Measurements from ENCODE around the gene DUSP1. TPM values are rescaled to one million over a fixed set of nuclear protein-coding genes. Genes with fewer than 3 reads are reported as not detected.
"Not testable (repeated sequence)": the region's sequence is repeated elsewhere in the genome, so short reads cannot be mapped to it uniquely, and the experiment has no call there.

Gene DUSP1
- total RNA-seq (2014; rRNA removed; shearing (Covaris generic)) = 275 and 286 TPM in 2 replicates

DNA sequence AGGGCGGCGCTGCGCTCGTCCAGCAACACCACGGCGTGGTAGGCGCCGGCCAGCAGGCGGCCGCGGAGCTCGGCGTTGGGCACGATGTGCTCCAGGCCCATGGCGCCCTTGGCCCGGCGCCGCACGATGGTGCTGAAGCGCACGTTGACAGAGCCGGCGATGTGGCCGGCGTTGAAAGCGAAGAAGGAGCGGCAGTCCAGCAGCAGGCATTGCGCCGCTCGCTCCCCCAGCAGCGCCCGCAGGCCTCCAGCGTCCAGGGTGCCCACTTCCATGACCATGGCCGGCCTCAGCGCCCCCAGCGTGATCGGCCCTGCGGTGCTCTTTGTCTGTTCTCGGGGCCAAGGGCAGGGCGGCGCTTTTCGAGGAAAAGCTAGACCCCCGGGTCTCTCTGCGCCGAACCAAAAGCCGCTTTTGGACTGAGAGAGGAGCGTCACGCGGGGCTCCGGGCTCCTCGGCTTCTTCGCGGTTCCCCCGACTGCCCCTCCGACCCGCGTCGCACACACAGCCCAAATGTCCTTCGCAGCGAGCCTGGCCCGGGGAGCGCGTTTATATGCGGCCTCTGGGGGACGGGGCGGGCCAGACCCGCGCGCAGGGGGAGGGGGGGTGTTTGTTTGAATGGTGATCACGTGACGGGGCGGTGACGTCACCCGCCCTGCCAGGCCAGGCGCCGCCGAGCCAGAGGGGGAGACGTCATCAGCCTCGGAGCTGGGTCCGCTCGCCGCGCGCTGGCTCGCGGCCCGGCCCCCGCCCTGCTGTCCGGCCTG, at the start of gene DUSP1:
DUSP1 (minus strand) TSS at position 521 of the 764 bp plus-strand sequence; CDS start at position 278, 243 bp downstream.
- DNase-seq (ENCODE audit: low spot score) = peak; percentile 97

DNA sequence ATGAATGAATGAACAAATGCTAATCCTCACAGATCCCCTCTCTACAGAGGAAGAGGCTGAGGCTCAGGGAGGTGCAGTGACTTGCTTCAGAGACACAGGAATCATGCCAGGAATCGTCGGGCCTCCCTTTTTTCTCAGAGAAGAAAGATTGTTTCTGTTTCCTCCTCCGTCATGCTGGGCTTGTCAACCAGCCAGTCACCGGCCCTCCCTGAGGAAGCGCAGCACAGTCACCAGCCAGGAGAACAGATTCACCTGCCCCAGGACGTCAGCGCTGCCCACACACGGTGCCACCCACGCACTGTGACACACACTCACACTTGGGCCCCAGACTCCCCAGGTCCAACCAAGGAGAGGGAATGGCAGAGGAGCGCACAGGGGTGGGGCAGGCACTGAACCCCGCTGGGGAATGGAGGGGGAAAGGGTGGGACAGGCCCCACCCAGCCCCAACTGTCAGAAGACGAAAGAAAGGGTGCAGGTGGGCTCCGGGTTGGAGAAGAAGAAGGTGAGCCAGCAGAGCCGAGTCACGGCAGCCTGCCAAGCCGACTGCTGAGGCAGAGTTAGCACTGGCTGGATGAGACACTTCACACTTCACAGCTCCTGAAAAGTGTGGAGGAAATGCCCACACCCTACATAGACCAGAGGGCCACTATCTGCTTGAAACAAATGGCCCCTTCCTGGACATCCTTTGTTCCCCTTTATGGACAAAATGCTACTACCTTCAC, 49.2 kb upstream of the DUSP1 start:
- DNase-seq (ENCODE audit: low spot score) = peak; percentile 68

- no peak for DNase-seq (ENCODE audit: low spot score)
Observed at GRCh38 chr5:172819569-172819968, 48.6 kb upstream of the DUSP1 start.

GRCh38 chr5:172818081-172818480, 47.1 kb upstream of the DUSP1 start:
- no peak for DNase-seq (ENCODE audit: low spot score)

- no peak for DNase-seq (ENCODE audit: low spot score)
Observed at GRCh38 chr5:172817664-172818063, 46.7 kb upstream of the DUSP1 start.

DNA sequence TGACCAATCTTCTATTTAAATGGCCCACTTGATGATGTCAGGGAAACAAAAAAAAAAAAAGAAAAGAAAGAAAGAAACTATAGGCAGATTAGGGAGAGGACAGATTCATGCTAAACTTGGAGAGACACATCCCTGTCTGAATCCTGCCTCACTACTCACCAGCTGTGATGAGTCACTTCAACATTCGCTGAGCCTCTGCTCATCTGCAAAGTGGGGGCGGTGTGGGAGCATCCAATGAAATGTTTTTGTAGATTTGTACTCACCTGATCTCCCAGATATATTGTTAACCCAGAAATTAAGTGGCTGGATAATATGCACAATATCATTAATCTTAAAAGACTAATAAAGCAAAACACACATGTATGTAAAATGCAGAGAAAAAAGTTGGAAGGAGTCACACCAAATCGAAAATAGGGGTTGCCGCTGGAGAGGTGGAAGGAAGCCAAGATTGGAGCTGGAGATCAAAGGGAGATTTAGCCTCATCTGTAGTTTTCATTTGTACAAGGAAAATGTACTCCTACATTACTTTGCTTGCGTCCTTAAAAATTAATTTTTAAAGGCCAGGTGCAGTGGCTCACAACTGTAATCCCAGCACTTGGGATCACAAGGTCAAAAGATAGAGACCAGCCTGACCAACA, 46.0 kb upstream of the DUSP1 start:
- DNase-seq (ENCODE audit: low spot score) = peak; percentile 43

DNA sequence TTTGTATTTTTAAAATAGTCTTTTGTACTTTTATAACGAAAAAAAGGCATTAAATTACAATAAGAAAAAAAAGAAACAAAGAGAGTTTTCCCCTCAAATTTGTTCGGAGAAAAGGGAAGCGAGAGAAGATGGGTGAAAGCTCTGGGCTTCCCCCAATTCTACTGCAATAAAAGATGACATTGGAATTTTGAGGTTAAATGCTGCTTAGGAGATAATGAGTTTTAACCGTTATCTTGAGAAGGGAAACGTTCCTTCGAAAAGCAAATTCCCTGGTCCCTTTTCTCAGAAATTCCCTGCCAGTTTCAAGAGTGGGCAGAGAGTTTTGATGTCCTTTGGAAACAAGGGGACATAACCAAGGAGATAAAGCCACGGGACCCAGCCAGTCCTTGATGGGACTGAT, 44.6 kb upstream of the DUSP1 start:
- DNase-seq (ENCODE audit: low spot score) = no peak

DNA sequence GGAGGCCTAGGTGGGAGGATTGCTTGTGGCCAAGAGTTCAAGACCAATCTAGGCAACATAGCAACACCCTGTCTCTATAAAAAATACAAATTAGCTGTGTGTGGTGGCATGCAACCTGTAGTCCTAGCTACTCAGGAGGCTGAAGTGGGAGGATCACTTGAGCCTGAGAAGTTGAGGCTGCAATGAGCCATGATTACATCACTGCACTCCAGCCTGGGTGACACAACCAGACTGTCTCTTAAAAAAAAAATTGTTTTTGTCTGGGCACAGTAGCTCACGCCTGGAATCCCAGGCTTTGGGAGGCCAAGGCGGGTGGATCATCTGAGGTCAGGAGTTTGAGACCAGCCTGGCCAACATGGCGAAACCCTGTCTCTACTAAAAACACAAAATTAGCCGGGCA, 40.0 kb upstream of the DUSP1 start:
- DNase-seq (ENCODE audit: low spot score) = not testable (repeated sequence)

GRCh38 chr5:172809774-172810173, 38.8 kb upstream of the DUSP1 start:
- DNase-seq (ENCODE audit: low spot score) = no peak

GRCh38 chr5:172807766-172808311, 36.8 kb upstream of the DUSP1 start:
- no peak for DNase-seq (ENCODE audit: low spot score)

DNA sequence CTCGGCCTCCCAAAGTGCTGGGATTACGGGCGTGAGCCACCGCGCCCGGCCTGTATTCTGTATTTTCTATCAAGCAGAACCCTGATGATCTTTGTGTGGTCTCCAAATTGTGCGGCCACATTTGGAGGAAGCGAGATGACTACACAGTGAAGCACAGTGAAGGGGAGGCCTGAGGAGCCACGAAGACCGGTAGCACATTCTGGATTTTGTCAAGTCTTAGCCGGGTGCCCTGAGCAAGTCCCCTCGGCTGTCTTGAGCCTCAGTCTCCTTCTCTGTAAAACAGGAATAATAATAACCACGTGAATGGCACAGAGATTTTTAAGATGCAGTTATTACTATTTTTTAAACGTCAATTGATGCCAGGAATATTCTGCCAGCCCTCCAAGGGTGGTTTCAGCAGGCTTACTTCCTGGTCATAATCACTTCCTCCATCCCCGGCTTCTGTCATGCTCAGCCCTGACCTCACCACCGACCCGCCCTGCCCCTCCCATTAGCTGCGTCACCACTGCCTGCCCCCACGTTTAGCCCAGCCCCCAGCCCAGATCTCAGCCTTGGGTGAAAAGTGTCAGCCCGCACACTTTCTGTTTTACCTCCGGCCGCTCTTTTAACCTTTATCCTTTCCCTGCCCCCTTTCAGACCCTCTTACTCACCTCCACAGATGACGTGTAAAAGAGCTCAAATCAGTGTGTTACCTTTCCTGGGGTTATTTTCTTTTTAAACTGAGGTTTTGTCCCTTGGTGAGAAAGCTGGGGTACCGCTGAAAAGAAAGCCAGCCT, 36.1 kb upstream of the DUSP1 start:
- peak; percentile 90 for DNase-seq (ENCODE audit: low spot score)

DNA sequence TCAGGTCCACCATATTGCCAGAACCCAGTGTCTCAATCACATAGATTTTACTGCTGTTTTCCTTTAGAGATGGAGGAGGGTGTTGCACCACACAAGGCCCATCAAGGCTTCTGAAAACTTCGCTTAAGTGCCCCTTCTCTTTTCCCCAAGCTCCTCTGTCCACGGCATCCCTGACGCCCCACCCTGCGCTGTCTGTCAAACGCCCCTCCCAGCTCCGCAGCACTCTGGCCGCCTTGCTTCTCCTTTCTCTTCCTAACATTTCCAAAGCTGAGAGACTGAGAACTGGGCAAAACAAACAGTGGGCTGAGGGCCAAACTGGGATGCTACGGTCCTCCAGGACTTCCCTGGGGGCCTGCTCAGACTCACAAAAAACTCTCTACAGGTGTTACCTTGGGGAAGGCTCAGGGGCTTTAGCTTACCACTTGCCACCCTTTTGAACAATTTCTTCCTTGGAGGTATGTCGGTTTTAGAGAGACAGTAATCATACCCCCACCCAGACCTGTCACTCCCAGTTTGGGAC, 34.8 kb upstream of the DUSP1 start:
- DNase-seq (ENCODE audit: low spot score) = no peak

GRCh38 chr5:172805018-172805683, 34.2 kb upstream of the DUSP1 start:
- no peak for DNase-seq (ENCODE audit: low spot score)

DNA sequence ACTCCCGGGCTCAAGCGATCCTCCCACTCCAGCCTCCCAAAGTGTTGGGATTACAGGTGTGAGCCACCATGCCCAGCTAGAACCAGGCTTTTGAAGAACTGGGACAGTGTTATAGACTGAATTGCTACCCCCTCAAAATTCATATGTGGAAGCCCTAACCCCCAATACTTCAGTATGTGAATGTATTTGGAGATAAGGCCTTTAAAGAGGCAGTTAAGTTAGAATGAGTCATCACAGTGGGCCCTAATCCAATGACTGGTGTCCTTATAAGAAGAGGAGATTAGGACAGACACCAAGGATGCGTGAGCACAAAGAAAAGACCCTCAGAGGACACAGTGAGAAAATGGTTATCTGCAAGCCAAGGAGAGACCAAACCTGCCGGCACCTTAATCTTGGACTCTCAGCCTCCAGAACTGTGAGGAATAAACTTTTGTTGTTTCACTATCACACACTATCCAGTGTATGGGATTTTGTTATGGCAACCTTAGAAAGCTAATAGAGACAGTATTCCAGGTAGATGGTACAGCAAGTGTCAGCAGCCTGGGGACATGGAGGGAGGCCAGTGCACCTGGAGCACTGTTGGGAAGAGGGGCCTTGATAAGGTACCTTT, 31.7 kb upstream of the DUSP1 start:
- DNase-seq (ENCODE audit: low spot score) = no peak

DNA sequence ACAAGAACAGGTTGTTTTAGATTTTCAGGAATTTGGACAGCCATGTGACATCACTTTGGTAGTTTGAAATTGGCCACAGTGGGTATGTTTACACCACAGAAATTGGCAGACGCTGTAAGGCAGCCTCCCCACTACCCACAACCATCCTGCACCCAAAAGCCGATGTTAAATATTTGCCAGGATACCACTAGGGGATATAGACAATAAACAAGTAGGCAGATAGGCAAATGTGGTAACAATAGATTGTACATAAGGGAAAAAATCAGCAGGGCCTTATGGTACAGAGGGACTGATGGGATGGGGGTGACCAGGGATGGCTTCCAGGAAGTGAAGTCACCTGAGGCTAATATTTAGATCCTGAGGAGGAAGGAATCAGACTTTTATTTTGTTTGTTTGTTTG, 31.1 kb upstream of the DUSP1 start:
- no peak for DNase-seq (ENCODE audit: low spot score)

DNA sequence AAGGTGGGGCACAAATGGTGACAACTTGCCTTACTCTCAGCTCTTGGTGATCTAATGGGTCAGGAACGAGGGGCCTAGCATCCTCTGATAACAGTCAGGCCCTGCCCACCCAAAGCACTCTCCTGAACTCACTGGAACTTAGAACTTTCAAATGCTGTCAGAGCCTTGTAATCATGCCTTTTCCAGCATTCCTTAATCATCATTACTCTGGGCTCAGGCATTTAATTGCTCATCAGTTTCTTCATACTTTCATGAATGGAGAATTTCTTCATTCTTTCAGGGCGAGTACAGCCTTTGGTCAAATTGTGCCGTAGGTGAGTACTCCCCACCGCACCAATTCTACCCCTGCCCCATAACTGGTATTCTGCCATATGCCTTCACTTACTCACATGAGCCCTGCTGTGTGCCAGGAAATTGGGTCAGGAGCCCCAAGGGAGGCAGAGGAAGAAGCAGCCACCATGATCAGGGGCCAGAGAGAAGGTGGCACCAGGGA, 30.2 kb upstream of the DUSP1 start:
- no peak for DNase-seq (ENCODE audit: low spot score)

DNA sequence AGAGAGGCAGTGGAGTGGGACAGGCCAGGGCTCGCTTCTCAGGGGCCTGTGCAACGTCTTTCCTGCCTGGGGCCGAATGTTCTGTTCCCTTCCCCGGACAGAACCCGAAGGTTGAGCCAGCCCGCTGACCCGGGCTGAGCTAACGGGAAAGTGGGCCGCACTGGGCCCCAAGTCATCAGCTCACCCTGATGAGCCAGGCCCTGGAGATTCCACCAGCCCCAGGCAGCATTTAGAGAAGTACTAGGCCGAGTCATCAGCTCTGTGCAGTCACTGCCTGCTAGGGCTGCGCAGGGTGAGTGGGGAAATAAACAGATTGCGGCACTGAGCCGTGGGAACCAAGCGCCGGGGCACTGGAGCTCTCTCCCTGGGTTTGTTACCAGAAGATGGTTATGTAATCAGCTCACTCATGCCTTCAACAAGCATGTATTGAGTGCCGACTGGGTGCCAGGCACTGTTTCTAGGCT, 29.1 kb upstream of the DUSP1 start:
- no peak for DNase-seq (ENCODE audit: low spot score)

DNA sequence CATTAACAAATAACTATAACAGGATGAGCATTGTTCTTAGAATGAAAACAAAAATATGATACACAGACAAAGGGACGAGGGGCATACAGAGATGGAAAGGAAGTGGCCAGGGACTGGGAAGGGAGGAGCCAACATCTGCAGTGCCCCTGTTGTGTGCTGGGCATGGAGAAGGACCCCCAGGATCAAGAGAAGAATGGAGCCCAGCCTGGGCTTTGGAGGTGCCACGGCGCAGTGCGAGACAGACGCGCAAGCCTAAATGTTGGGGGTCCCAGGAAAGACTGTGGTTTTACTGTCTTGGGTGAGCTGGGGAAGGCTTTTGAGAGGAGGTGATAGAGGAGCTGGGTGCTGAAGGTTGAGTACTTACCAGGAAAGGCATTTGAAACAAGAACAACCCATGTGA, 28.4 kb upstream of the DUSP1 start:
- no peak for DNase-seq (ENCODE audit: low spot score)

GRCh38 chr5:172798422-172799215, 27.6 kb upstream of the DUSP1 start:
- DNase-seq (ENCODE audit: low spot score) = no peak

Data from HT-29 (cell line).